ENCODE data around the gene NLRC4. TPM values are rescaled to one million over a fixed set of nuclear protein-coding genes. Genes with fewer than 3 reads are reported as not detected.
"Not testable (repeated sequence)": the region's sequence is repeated elsewhere in the genome, so short reads cannot be mapped to it uniquely, and the experiment has no call there.

NLRC4 gene
- total RNA-seq, 2 donors from 2014 or later: 0.23 to 1.1 TPM

DNA sequence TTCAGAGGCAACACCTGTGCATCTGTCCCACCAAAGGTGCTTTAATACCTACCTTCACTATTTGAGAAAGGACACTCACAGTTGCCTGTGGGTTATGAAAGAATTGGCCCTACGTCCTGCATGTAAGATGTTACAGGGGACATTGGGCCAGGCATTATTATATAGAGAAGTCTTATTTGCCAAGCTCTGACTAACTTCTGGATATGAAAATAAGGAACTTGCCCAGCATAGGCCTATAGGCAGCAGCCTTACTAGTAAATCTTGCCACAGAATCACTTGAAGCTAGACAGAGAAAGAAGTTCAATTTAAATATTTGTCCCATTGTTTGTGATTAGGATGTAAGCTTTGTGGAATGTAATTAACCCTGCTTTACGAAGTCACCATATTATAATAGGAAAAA lies 41.7 kb downstream of the NLRC4 start:
- no peaks in the 10 kb centered on the region for H3K9me3 ChIP-seq
- TF ChIP-seq POLR2A (IDR thresholded peaks at IDR 0.05): no peak
- TF ChIP-seq POLR2AphosphoS5 (IDR thresholded peaks at IDR 0.05): no peak
- TF ChIP-seq, protein P1, sequence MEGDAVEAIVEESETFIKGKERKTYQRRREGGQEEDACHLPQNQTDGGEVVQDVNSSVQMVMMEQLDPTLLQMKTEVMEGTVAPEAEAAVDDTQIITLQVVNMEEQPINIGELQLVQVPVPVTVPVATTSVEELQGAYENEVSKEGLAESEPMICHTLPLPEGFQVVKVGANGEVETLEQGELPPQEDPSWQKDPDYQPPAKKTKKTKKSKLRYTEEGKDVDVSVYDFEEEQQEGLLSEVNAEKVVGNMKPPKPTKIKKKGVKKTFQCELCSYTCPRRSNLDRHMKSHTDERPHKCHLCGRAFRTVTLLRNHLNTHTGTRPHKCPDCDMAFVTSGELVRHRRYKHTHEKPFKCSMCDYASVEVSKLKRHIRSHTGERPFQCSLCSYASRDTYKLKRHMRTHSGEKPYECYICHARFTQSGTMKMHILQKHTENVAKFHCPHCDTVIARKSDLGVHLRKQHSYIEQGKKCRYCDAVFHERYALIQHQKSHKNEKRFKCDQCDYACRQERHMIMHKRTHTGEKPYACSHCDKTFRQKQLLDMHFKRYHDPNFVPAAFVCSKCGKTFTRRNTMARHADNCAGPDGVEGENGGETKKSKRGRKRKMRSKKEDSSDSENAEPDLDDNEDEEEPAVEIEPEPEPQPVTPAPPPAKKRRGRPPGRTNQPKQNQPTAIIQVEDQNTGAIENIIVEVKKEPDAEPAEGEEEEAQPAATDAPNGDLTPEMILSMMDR (IDR thresholded peaks at IDR 0.05): no peak
- no peak overlapping the region for H3K4me3 ChIP-seq
- no peaks in the 10 kb centered on the region for H3K27me3 ChIP-seq (replicated peaks; ENCODE audit: insufficient read depth)
- intact Hi-C loops (cut with DNase I): no loop called here
- H3K4me1 ChIP-seq (replicated peaks): no peaks in the 10 kb centered on the region
- no peak for DNase-seq (ENCODE audit: low spot score)
- H3K36me3 ChIP-seq: peaks cover 0 to 6% of the 10 kb centered on the region in 2 donors
- 92% methylated on average over 2 of the region's 2 CpGs for WGBS
- no peak overlapping the region for H3K27ac ChIP-seq

DNA sequence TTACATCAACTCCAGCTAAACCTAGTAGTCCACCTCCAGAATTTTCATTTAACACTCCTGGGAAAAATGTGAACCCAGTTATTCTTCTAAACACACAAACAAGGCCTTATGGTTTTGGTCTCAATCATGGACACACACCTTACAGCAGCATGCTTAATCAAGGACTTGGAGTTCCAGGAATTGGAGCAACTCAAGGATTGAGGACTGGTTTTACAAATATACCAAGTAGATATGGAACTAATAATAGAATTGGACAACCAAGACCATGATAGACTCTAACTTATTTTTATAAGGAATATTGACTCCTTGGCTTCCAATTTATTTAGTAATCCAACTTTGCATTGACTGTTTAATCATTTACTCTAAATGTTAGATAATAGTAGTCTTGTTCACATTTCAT lies 44.2 kb downstream of the NLRC4 start:
- peaks cover 0 to 6% of the 10 kb centered on the region in 2 donors for H3K36me3 ChIP-seq
- H3K4me1 ChIP-seq (replicated peaks): no peaks in the 10 kb centered on the region
- no peak for DNase-seq (ENCODE audit: low spot score)
- intact Hi-C loops (cut with DNase I): no loop called here
- no peak for TF ChIP-seq POLR2A (IDR thresholded peaks at IDR 0.05)
- TF ChIP-seq, protein P1 (IDR thresholded peaks at IDR 0.05): no peak
- TF ChIP-seq POLR2AphosphoS5 (IDR thresholded peaks at IDR 0.05): no peak
- no peak overlapping the region for H3K27ac ChIP-seq
- H3K9me3 ChIP-seq: no peaks in the 10 kb centered on the region
- no peak overlapping the region for H3K4me3 ChIP-seq
- H3K27me3 ChIP-seq (replicated peaks; ENCODE audit: insufficient read depth): no peaks in the 10 kb centered on the region

DNA sequence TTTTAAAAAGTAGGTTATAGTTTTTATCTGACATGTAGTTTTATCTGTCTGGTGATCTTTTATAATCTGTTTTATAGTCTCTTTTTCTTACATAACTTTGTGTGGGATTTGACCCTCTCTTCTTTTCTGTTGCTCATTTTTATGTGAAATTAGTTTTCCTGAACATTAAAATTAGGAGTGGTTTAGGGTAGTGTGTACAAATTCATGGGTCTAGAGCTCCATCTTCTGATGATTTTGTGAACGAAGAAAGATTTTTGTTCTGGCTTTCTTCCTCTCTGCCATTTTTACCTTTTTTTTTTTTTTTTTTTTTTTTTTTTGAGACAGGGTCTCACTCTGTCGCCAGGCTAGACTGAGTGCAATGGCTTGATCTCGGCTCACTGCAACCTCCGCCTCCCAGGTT lies 52.4 kb downstream of the NLRC4 start:
- 80% methylated on average over 4 of the region's 4 CpGs for WGBS
- H3K4me1 ChIP-seq (replicated peaks): no peaks in the 10 kb centered on the region
- H3K27me3 ChIP-seq (replicated peaks; ENCODE audit: insufficient read depth): no peaks in the 10 kb centered on the region
- H3K9me3 ChIP-seq: no peaks in the 10 kb centered on the region
- no peak overlapping the region for H3K27ac ChIP-seq
- DNase-seq (ENCODE audit: low spot score): no peak
- intact Hi-C loops (cut with DNase I): no loop called here
- TF ChIP-seq, protein P1 (IDR thresholded peaks at IDR 0.05): no peak
- no peak for TF ChIP-seq POLR2AphosphoS5 (IDR thresholded peaks at IDR 0.05)
- no peak for TF ChIP-seq POLR2A (IDR thresholded peaks at IDR 0.05)
- H3K4me3 ChIP-seq: no peak overlapping the region
- H3K36me3 ChIP-seq: no peaks in the 10 kb centered on the region

DNA sequence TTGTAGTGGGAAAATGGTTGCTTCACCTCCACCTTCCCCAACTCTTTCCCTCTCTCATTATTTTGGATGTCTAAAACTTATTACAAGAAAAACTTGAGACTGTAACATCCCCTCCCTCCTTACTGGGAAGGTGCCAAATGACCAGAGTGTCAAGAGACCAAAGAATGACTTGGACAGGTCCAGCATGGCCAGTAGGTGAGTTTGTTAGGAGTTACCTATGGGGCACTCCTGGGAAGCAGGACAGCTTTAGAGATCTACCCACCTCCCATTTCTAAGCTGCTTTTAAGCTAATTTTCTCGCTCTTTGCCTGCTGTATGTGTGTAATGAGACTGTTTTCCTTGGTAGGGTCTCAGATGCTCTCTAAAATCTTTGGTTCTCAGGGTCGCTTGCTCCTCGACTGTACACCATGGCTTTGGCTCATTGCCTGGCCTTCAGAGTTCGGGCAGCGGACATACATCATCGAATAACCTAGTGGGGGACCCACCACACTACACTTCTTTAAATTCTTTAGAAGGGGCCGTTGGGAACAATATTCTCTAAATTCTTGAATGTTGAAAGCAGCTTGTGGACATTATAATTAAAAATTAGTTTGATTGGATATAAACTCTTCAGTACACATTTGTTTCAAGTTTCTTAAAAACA lies 53.8 kb downstream of the NLRC4 start:
- Histone ChIP-seq H3K9me3 (no peaks in the 10 kb centered on the region), H3K4me3 (no peak overlapping the region), H3K27me3 (replicated peaks; ENCODE audit: insufficient read depth) (no peaks in the 10 kb centered on the region), H3K36me3 (no peaks in the 10 kb centered on the region), H3K27ac (no peak overlapping the region), H3K4me1 (replicated peaks) (no peaks in the 10 kb centered on the region)
- no peak for TF ChIP-seq POLR2A (IDR thresholded peaks at IDR 0.05)
- TF ChIP-seq POLR2AphosphoS5 (IDR thresholded peaks at IDR 0.05): no peak
- TF ChIP-seq, protein P1 (IDR thresholded peaks at IDR 0.05): no peak
- intact Hi-C loops (cut with DNase I): no loop called here
- 84% methylated on average over 7 of the region's 7 CpGs for WGBS
- no peak for DNase-seq (ENCODE audit: low spot score)

DNA sequence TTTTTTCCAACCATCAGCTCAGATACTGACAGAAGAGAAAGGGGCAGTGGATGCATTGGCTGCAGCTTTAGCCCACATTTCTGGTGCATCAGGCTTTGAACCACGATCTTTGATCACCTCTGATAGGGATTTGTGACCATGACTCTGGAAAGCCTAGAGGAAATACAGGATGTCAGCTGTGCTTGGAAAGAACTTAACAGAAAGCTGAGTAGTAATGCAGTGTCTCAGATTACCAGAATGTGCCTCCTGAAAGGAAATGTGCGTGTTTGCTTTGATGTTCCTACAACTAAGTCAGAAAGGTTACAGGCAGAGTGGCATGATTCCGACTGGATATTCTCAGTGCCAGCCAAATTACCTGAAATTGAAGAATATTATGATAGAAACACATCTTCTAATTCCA lies 61.3 kb downstream of the NLRC4 start:
- intact Hi-C loops (cut with DNase I); H3K4me1 ChIP-seq (replicated peaks); H3K9me3 ChIP-seq; H3K27me3 ChIP-seq (replicated peaks; ENCODE audit: insufficient read depth); H3K27ac ChIP-seq; DNase-seq (ENCODE audit: low spot score); H3K4me3 ChIP-seq; H3K36me3 ChIP-seq: not testable (repeated sequence)
- 86% methylated on average over 3 of the region's 3 CpGs for WGBS

Data from prostate gland (tissue), 2 donors.